ENCODE measurements around the gene GATA2.

The GATA2 gene

DNA sequence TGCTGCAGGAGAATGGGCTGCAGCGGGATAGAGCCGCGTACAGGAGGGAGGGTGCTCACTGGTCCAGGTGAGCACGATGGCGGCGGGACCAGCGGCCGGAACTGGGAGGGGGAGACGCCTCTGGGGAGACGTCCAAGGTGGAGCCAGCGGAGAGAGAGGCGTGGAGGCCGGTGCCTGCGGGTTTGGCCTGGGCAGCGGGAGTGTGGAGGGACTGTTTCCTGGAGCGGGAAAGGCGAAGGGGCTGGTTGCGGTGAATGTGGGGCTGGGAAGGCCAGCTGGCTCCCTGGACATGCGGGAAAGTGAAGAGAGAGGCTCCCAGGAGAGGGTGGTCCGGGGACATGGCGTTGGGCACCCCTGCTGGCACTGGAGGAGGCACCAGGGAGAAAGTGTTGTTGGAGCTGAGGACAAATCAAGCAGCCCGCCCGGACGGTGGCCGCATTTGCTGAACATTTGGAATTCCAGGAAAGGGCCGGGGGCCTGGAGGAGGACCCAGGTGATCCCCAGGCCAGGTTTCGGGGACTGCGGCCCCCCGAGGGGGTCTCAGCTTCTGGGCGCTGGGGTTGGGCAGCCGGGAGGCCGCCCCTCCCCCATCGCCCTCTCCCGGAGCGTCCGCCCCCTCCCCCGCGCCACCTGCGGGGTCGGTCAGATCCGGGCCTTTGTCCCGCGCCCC, 60.6 kb downstream of the GATA2 start:
- FAIRE-seq = no peak

DNA sequence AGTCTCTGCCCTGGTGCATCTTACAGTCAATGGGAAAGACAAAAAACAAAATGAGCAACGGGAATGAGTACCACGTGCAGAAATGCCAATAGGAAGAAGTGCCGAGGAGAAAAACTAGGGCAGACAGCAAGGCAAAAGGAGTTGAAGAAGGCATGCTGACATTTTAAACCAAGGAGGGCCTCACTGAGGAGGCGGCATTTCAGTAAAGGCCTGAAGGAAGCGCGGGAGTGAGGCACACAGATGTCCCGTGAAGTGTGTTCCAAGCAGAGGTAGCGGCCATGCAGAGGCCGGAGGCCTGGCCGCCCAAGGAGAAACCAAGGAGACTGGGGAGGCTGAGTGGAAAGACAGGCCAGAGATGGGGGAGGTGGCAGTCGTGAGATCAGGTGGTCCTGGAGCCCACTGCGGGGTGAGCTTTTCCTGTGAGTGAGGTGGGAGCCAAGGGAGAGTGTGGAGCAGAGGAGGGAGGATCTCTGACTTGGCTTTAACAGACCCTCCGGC, 61.1 kb downstream of the GATA2 start:
- no peak for FAIRE-seq

DNA sequence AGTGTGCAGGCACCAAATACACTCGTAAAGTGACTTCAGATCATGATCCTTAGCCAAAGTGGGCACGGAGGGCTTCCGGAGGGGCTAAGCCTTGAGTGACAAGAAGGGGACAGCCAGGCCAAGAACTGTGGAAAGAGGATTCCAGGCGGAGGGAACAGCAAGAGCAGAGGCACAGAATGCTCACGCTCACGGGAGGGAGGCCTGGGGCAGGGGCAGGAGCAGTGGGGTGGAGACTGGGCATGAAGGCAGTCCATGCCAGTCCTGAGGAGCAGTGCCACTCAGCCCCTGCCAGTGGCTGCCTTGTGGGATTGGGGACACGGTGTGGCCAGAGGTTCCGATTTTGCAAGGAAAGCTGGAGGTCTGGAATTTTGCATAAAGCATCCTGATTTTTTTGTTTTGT, 62.3 kb downstream of the GATA2 start:
- no peak for FAIRE-seq

DNA sequence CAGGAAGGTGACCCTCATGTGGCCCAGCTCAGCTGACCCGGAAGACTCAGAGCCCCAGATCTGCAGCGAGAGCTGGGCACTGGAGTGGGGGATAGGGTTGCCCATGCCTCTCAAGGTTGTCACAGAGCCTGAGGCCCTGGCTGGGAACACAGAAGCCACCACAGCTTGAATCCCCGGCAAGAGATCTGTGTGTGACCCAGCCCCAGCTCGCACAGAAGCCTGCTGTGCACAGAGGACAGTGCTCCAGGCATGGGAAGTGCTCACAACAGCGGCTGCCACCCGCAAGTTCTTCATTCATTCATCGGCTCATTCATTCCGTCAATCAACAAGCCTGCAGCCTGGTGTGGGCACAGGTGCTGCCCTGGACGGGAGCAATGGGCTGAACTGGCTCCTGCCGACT, 62.7 kb downstream of the GATA2 start:
- no peak for FAIRE-seq

DNA sequence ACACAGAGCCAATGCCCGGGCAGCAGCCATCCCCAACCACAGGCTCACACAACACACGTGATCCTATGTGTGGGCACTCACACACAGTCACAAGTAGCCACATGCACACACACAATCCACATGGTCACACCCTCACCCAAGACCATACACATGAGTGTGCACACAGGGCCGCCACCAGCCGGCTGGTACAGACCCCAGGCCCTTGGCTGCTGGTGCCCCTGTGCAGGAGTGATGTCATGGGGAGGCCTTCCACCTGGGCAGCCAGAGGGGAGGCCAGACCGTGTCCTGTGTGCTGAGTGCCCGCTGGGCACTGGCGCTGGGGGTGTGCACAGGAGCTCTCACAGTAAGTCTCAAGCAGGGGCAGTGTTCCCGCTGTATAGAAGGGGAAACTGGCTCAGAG, 63.2 kb downstream of the GATA2 start:
- no peak for FAIRE-seq
